Left renal cortex interstitium (tissue), 4 donors: ENCODE measurements around the gene ADGRB3. TPM values are rescaled to one million over a fixed set of nuclear protein-coding genes. Genes with fewer than 3 reads are reported as not detected.
A peak's percentile ranks its signal among the peaks of the same experiment; 100 is the strongest.
"Not testable (repeated sequence)": the region's sequence is repeated elsewhere in the genome, so short reads cannot be mapped to it uniquely, and the experiment has no call there.

Experiments used
- DNase-seq, 4 donors: peaks; one replicate each; pipeline ENCODE4 v3.0.0-alpha.2; 2013; ENCODE audit warnings: low read depth in 4 of 4, low spot score in 2 of 4, missing footprints in 1 of 4
- polyA plus RNA-seq, 4 donors: library from polyadenylated mRNA; unstranded; fragments of 120-200 nt; gene quantifications; one replicate each; pipeline ENCODE4 v1.2.1, GENCODE V29; 2013; ENCODE audit not compliant: insufficient read length in 4 of 4

ADGRB3 gene
- polyA plus RNA-seq, 4 donors, result 2.9 to 5.5 (median 4.5) TPM

DNA sequence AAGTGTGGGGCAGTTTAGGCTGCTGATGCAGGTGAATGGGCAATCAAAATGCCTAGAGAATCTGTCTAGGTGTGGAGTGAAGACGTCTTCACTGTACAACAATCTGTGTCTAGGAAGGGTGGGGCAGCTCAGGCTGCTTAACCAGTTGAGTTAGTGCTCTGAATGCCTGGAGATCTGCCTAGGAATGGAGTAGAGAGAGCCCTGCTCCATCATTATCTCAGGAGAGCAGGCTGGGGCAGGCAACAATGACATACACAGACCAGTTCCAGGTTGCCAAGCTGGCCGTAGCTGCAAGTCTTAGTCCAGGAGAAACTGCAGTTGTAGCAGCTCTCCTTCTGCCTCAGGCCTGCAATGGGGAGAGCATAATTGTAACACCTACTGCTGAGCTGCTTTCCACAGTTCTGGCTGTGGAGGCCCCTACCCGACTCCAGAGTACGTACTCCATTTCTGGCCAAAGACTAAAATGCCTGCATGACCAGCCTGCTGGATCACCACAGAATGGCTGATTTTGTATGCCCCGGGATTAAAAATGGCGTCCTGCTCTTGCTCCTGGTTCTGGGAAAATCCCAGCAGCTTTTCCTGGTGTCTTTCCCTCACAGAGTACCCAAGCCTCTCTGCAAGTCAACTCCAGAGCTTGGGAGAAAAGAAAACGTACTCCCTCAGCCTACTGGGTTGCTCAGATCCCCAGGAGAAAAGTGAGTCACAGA lies 545.4 kb downstream of the ADGRB3 start:
- DNase-seq, result no peak

DNA sequence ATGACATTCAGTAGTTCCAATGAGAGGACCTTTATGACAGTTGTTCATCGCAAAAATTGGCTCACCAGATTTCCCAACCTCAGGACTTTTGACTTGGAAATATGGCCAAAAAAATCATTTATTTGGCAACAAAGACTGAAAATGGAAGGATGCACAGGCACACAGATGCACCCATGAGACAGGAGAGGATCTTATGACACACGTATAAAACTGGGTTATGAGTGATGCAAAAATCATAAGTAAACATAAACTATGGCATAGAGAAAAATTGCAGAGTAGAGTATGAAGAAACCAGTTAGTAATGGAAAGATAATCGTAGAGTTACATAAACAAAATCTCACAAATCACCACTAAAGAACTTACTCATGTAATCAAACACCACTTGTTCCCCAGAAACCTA lies 546.9 kb downstream of the ADGRB3 start:
- DNase-seq, result no peak

DNA sequence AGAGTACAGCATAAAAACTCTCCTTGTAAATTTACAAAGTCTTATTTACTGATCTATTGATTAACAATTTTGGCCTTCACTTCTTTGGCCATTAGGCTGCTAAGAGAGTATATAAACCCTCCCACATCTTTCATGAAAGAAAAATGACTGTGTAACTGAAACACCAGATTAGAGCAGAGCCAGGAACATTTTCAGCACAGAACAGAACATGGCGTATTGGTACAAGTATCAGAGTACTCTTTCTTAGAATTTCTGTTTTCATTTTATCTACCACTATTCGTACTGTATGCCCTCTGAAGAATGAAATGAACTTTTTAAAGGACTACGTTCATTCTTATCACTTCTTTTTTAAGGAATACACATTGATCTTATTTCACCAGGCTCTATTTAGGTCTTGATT lies 550.2 kb downstream of the ADGRB3 start:
- DNase-seq, result no peak

DNA sequence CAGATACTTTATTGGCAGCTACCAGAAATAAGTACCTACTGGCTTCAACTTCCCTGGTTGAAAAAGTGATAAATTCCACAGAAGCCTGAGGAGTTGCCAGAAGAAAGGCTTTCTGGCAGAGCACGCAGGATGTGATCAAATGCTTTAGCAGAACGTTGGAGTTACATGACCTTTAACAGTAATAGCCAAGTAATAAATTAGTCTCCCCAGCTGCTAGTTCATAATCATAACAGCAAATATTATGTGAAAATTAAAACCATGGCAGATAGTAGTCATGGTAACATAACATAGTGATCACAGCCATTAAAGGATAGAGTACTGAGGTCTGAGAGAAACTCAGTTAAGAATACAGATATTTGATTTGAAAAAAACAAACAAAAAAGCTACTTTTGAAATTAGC lies 567.7 kb downstream of the ADGRB3 start:
- no peak for DNase-seq

DNA sequence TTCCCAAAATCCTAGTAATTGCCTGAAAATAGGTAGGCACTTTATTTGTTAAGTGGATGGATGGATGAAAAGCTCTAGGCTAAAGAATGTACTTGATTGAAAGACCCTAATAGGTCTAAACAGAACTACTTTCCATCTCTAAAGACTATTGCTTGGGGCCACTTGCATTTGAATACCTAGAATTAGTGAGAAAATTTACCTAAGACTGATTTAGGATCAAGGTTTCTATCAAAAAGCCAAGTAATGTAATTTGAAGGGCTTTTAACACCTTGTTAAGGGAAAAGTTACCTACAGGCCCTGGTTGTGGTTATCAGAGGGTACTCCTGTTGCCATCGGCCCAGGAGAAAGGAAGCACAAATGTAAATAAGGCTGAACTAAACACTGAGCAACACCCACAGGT lies 581.0 kb downstream of the ADGRB3 start:
- no peak for DNase-seq

DNA sequence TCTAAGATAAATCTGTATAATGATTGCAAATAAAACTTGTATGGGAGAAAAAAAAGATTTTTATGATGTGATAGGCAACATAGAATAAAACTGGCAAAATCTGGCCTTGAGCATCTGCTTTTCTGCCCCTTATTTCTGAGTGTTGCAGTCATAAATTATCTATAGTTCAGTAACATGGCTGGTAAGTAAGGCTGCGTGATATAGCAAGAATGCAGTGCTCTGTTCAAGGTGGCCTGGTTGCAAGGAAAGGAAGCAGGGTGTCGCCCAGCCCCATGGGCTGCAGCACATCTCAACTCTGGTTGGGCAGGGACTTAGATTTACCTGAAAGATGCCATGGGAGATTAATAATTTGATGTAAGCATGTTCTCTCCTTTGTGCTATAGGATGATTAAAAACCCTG lies 582.3 kb downstream of the ADGRB3 start:
- DNase-seq, result no peak

DNA sequence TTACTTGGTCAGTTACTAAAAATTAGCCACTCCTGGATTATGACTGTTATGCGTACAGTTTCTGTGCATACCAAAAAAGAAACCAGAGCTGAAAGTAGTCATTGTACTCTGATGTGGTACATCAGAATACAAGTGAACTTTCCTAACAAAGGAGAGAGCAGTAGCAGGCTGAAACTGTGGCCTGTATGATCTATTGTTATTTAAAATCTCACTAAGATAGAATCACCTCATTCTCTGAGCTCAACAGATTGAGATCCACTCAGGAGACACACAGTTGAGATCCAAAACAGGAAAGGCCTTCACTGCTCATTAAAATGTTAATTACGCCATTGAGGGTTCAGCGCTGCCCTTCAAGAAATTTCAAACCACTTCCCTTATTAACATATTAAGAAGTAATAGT lies 585.3 kb downstream of the ADGRB3 start:
- no peak for DNase-seq

DNA sequence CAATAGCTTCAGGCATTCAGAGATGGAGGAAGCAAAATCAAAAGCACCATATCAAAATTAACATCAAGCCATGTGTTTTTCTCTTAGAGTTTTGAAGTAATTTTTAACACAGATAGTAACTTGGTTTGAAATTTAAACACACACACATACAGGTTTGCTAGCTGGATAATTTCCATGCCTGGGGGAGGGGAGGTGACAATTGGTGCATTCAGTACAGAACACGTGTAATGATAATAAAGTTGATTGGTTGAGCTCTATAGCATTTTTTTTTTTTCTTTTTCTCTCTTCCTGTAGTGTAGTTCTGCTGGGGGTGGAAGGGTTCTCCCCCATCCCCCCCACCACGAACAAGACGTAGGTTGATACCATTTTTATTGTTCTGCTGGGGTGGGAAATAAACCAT lies 596.9 kb downstream of the ADGRB3 start:
- no peak for DNase-seq

DNA sequence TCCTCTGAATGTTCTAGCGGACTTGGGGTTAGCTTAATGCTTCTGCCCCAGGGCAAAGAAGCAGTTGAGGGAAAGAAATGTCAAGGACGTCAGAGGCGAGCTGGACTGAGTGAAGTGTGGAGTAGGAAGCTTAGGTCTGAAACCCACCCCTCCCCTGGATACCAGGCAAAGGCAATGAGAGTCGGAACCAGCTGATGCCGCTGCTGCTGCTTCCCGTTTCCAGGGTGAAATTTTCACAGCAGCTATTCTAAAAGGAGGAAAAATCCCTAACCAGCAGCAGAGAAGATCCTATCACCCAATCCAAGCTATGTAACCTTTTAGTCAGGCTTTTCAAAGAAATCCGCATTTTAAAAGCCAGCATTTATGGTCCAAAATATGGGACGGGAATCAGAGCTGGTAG lies 597.4 kb downstream of the ADGRB3 start:
- DNase-seq, result no peak

DNA sequence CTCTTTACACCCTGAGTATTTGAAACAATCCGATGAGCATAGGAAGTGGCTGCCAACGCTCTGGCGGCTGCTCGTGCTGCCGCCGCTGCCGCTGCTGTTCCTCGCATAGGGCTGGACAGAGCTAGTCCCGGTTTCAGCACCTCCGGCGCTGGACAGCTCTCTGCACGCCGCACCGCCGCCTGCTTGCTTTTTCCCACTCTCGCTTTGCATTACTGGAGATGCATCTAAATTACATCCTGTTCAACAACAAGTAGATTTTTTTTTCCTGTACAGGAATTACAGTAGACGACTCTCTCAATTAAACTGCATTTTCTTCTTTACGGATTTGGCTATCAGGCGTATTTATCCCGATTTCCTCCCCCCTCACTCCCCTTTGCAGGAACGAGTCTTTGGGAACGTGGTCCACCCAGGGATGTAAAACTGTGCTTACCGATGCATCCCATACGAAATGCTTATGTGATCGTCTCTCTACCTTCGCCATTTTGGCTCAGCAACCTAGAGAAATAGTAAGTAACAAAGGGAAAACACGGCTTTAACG lies 597.9 kb downstream of the ADGRB3 start:
- DNase-seq, result peak; percentile 63 to 83 (median 73)

DNA sequence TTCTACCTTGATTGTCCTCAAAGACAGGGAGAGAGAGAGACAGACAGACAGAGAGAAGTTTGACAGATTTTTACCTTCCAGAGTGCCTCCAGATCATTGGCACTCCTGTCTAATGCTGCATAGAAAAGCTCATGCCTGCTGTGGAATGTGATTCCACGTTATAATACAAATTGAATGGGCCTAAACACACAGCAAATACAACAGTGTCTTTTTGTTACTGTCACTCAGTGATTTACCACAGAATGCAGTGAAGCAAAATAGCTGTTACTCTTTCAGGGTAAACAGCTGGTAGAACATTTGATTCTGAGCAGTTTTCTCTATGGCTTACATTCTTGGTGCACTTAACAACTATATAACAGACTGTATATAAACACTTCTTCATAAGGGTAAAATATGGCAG lies 603.0 kb downstream of the ADGRB3 start:
- no peak for DNase-seq

DNA sequence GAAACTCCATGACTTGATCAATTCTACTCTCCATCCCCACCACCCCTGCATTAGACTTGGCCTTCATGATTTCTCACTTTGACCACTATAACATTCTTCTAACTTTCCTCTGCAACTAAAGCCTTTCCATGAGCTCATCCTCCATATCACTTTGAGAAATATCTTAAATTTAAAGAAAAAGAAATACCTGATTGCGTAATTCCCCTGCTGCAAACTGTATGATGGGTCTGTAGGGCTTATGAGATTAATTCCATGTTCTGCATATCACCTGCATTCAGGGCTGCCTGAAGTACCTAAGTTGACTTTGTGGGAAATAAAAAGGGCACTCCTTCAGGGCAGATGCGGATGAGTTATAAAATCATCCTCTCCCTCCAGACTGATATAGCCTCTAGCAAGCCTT lies 611.9 kb downstream of the ADGRB3 start:
- DNase-seq, result no peak

DNA sequence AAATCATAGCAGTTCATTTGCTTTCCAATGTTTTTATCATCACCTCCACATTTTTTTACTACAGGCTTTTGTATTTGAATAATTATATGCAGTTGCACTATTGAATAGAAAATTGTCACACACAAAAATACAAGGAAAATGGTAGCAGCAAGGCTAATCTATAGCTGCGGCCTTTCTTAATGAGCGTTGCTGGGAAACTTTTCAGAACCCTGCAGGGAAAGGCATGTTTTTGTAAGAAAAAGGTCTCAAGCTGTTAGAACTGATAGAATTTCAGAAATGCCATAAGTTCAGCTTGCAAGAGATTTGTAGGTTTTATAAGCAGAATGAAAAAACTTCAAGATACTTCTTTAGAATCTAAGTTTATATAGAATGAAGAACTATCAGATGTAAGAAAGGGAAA lies 625.9 kb downstream of the ADGRB3 start:
- no peak for DNase-seq

DNA sequence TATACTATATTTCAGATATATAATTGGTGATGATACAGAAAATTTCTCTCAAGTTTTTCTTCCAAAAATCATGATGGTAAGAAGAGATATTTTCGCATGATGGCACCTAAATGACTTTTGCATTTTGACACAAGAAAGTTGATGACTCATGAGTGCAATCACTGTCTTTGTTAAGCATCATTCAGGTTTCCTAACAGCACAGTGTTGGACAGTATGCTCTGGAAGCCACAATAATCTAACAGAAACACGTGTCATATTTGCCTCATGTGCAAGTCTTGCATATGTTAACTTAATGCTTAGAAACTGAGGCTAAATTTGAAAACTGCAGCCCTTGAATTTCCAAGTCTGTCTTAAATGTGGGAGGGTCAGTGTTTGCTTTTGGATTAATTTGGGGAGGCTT lies 628.2 kb downstream of the ADGRB3 start:
- DNase-seq, result no peak

DNA sequence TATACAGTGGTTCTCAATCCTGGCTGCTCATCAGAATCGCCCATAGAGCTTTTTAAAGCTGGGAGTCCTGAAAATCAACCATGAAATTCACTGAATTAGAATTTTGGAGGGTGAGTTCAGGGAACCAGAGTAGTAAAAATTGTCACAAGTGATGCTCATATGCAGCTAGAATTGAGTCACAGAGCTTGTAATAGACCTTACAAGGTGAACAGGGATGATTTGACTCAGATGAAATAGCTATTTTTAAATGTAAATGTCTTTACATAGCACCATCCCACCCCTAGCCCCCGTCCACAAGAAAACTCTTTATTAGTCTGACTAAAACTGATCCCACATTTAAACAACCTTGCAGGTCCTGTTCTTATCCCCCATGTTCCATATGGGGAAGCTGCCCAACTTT lies 630.0 kb downstream of the ADGRB3 start:
- DNase-seq, result no peak

DNA sequence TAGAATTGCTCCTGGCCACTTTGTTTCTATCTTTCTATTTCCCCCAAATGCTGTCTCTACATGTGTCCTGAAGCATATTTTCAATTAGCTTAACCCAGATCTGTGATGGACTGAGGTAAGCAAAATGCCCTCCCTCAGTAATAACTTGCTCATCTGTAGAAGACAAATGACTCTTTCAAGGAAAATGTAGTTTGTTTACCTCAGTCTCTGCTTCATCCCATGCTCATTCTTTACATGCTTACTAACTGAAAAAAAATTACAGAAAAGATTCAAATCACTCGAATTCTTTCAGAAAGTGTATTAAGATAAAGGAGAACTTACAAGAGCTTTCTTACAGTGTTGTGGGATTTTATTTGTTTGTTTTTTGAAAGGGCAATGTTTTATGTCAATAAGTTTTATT lies 630.6 kb downstream of the ADGRB3 start:
- no peak for DNase-seq

DNA sequence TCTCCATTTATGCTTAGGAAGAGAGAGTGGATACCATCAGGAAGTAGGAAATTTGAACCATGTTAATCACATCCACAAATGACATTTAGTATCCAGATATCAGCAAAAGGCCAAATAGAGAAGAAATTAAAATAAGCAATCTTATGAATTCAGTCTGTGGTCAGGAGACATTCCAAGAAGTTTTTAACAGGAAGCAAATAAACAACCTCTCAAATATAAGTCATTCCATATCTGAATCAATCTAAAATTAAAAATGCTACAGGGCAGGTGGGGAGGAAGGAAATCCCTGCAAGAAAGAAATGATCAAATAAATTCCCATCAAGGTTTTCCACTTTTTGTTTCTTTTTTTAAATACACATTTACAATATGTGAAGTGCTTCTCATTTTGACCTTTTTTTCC lies 641.1 kb downstream of the ADGRB3 start:
- no peak for DNase-seq

DNA sequence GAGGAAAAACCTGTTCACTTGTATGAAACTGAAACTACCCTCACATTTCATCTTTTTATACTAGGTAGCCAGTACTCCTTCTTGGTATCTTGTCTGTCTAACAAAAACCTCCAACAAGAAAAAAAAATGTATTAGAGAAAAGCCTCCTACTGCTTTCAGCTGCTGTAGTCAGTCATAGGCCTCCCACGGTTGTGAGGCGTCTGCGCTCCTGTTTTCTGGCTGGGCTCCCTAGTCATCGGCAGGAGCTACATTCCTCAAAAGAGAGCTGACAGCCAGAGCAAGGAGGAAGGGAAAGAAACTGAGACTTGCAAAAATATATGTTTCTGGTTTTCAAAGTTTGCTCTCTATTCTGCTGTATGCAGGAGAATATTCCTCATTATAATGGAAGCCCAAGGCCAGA lies 644.7 kb downstream of the ADGRB3 start:
- no peak for DNase-seq

DNA sequence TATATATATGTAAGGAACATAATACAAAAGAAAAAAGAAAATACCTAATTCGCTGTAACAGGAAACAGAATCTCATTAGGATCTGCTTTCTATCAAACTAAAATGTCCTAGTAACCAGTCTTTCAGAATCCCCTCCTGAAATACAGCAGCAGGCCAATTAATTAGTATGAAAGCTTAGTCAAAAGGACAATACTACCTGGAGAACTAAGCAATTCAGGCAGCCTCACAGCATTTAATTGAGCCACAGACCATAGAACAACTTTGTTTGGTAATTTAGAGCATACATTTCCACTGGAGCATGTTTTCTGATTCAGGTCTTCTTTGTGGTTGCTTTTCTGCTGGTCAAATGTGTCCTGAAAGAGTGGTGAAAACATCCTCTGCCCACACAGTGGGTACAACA lies 645.8 kb downstream of the ADGRB3 start:
- DNase-seq, result no peak

DNA sequence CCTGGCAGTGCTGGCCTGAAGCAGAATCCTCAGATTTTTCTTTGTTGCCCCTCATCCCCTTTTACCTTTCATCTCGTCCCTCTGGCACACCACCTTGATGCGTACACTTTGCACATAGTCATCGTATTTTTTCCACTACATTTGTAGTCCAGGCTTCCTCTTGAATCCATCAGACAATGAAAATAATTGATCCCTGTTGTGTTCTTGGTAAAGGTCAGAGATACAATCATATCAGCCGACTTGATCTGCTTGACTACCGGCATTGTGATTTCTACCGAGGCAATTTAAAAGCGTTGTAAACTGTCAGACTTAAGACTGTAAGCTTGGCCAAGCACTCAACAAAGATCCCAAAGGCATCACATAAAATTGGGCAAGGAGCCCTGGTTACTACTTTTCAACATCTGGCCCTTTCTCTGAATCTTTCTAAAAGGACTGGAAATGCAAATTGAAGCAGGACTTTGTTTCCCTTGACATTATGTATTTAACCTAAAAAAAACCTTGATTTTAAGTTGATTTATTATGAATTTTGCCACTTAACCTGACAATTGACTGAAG lies 649.2 kb downstream of the ADGRB3 start:
- DNase-seq, result no peak

DNA sequence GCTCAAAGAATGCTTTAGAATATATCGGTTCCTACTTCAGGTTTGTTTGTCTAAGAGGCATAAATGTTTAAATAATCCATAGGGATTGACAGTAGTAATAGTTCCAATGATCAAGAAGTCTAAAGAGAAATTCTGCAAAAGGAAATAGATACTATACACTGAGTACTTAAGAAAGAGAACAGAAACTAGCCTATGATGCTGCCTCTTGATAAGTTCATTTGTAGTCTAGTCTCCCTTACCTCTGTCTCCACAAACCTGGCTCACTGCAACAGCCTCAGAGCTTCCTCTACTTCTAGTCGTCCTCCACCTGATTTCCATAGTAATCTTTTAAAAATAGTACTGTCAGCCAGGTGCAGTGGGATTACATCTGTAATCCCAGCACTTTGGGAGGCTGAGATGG lies 650.0 kb downstream of the ADGRB3 start:
- no peak for DNase-seq

DNA sequence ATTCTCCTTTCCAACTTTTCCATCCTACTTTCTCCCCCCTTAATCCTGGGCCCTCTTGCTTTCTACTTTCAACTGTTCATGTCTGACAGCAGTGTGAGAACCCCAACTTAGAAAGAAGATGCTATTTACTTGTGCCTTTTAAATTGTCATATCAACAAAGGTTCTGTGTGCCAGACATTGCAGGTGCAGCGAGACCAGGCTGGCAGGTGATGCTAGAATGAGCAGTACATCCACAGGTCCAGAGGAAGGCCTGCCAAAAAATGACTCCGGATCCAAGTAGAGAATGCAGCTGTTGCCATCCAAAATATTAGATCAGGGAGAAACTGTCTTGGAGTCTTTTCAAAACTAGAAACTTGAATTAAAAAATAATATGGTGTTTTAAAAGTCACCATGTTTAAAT lies 651.2 kb downstream of the ADGRB3 start:
- no peak for DNase-seq

DNA sequence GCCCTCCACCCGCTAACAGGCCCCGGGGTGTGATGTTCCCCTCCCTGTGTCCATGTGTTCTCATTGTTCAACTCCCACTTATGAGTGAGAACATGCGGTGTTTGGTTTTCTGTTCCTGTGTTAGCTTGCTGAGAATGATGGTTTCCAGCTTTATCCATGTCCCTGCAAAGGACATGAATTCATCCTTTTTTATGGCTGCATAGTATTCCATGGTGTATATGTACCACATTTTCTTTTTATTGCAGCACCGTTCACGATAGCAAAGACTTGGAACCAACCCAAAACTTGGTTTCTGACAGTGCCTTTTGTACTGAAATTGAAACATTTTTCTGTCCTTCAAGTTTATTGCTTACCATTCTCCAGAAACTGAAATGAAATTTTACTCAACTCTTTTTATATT lies 653.1 kb downstream of the ADGRB3 start:
- DNase-seq, result not testable (repeated sequence)
